Neural cell (in vitro differentiated cells): ENCODE measurements around the gene C3orf33.

ENCODE experiments used
- CTCF ChIP-seq: fragments of 450-650 bp; IDR thresholded peaks from 2 replicates; pipeline ENCODE4 v1.5.1; 2014; ENCODE audit warnings: antibody characterized with exemption, mild to moderate bottlenecking, moderate library complexity; ENCODE audit not compliant: poor library complexity, severe bottlenecking
- EP300 ChIP-seq: fragments of 450-650 bp; conservative IDR thresholded peaks from 2 replicates; pipeline ENCODE4 v1.6.1; 2014; ENCODE audit warnings: antibody characterized with exemption, mild to moderate bottlenecking, moderate library complexity; ENCODE audit not compliant: poor library complexity, severe bottlenecking
- EZH2 ChIP-seq: fragments of 200-600, 300-800 bp; shearing (Covaris generic), sonication (generic); IDR thresholded peaks from 2 replicates; pipeline ENCODE4 v1.6.1; 2014; ENCODE audit warnings: antibody characterized with exemption, low read length, borderline replicate concordance, mild to moderate bottlenecking; ENCODE audit not compliant: insufficient read depth, poor library complexity, severe bottlenecking
- MXI1 ChIP-seq: fragments of 450-650 bp; conservative IDR thresholded peaks from 2 replicates; pipeline ENCODE4 v1.6.1; 2014; ENCODE audit warnings: antibody characterized with exemption, mild to moderate bottlenecking; ENCODE audit not compliant: poor library complexity, severe bottlenecking
- RAD21 ChIP-seq: fragments of 450-650 bp; conservative IDR thresholded peaks from 2 replicates; pipeline ENCODE4 v1.6.1; 2014; ENCODE audit warnings: antibody characterized with exemption, mild to moderate bottlenecking, moderate library complexity
- REST ChIP-seq: IDR thresholded peaks from 2 replicates; pipeline ENCODE4 v1.6.1; 2012; ENCODE audit warnings: borderline replicate concordance

- TF ChIP-seq EZH2 (no peak), RAD21 (no peak), CTCF (no peak), MXI1 (no peak), EP300 (no peak), REST (no peak)
These were observed 20.3 kb downstream of the C3orf33 start for GRCh38 chr3:155785662-155786295.
